Mesenchymal stem cell (in vitro differentiated cells and primary cell): ENCODE data around the gene ENG.
"Not testable (repeated sequence)": the region's sequence is repeated elsewhere in the genome, so short reads cannot be mapped to it uniquely, and the experiment has no call there.

ENCODE experiments used
- DNase-seq: peaks from one replicate; pipeline ENCODE4 v3.0.0-alpha.2; 2013
- H2AFZ ChIP-seq: one replicate; pipeline ENCODE4 v1.6.1; 2013; ENCODE audit warnings: low read depth, mild to moderate bottlenecking, control low read depth, inconsistent platforms, low read length, moderate library complexity
- H2AK5ac ChIP-seq: 2 replicates; pipeline ENCODE4 v1.6.1; 2013; ENCODE audit warnings: low read length, moderate library complexity, mild to moderate bottlenecking, inconsistent platforms; ENCODE audit not compliant: severe bottlenecking
- H2BK120ac ChIP-seq: one replicate; pipeline ENCODE4 v1.6.1; 2013; ENCODE audit warnings: low read depth, mild to moderate bottlenecking, inconsistent platforms, low read length, moderate library complexity
- H2BK12ac ChIP-seq, 2 experiments: one replicate each; pipeline ENCODE4 v1.6.1; 2013; ENCODE audit warnings: inconsistent platforms in 2 of 2, low read length in 2 of 2, mild to moderate bottlenecking in 2 of 2, moderate library complexity in 2 of 2, control low read depth in 1 of 2
- H2BK15ac ChIP-seq: one replicate; pipeline ENCODE4 v1.6.1; 2013; ENCODE audit warnings: mild to moderate bottlenecking, low read depth, inconsistent platforms; ENCODE audit not compliant: poor library complexity, severe bottlenecking
- H2BK5ac ChIP-seq: 2 replicates; pipeline ENCODE4 v1.6.1; 2013; ENCODE audit warnings: low read depth, mild to moderate bottlenecking, low read length, control low read depth, inconsistent platforms; ENCODE audit not compliant: poor library complexity, severe bottlenecking
- H3K14ac ChIP-seq, 2 experiments: one replicate each; pipeline ENCODE4 v1.6.1; 2013; ENCODE audit warnings: inconsistent platforms in 2 of 2, low read length in 2 of 2, control low read depth in 1 of 2, mild to moderate bottlenecking in 1 of 2, moderate library complexity in 1 of 2
- H3K18ac ChIP-seq, 2 experiments: one replicate each; pipeline ENCODE4 v1.6.1; 2013; ENCODE audit warnings: inconsistent platforms in 2 of 2, low read length in 2 of 2, control low read depth in 1 of 2, low read depth in 1 of 2, mild to moderate bottlenecking in 1 of 2
- H3K23ac ChIP-seq, 2 experiments: one replicate each; pipeline ENCODE4 v1.6.1; 2013; ENCODE audit warnings: inconsistent platforms in 2 of 2, low read length in 2 of 2, mild to moderate bottlenecking in 2 of 2, moderate library complexity in 2 of 2, control low read depth in 1 of 2
- H3K27ac ChIP-seq: 2 replicates; pipeline ENCODE4 v1.5.1; 2013; ENCODE audit warnings: mild to moderate bottlenecking, moderate library complexity, low read length, control low read depth, inconsistent platforms; ENCODE audit not compliant: poor library complexity, severe bottlenecking
- H3K27me3 ChIP-seq, 2 experiments: 2 replicates each; pipeline versions ENCODE4 v1.6.1 to v1.7.0; 2013; ENCODE audit warnings: low read length in 2 of 2, mild to moderate bottlenecking in 2 of 2, moderate library complexity in 2 of 2, control low read depth in 1 of 2, inconsistent platforms in 1 of 2; ENCODE audit not compliant: control insufficient read depth in 1 of 2, insufficient read depth in 1 of 2
- H3K36me3 ChIP-seq, 2 experiments: 2 replicates each; pipeline versions ENCODE4 v1.6.1 to v1.7.0; 2013; ENCODE audit warnings: low read length in 2 of 2, control low read depth in 1 of 2, inconsistent platforms in 1 of 2, low read depth in 1 of 2, mild to moderate bottlenecking in 1 of 2; ENCODE audit not compliant: insufficient read depth in 2 of 2, control insufficient read depth in 1 of 2
- H3K4ac ChIP-seq, 2 experiments: one replicate each; pipeline ENCODE4 v1.6.1; 2013; ENCODE audit warnings: inconsistent platforms in 2 of 2, low read length in 2 of 2, mild to moderate bottlenecking in 2 of 2, moderate library complexity in 2 of 2, control low read depth in 1 of 2, low read depth in 1 of 2
- H3K4me1 ChIP-seq: 2 replicates; pipeline ENCODE4 v1.6.1; 2013; ENCODE audit warnings: low read depth, low read length, control low read depth; ENCODE audit not compliant: control insufficient read depth, insufficient read depth
- H3K4me2 ChIP-seq: 2 replicates; pipeline ENCODE4 v1.6.1; 2013; ENCODE audit warnings: low read length, mild to moderate bottlenecking, inconsistent platforms; ENCODE audit not compliant: poor library complexity, severe bottlenecking
- H3K4me3 ChIP-seq, 2 experiments: 2 replicates each; pipeline versions ENCODE4 v1.5.1 to v1.7.0; 2013; ENCODE audit warnings: low read length in 2 of 2, mild to moderate bottlenecking in 2 of 2, control low read depth in 1 of 2, low read depth in 1 of 2; ENCODE audit not compliant: insufficient read depth in 1 of 2
- H3K79me1 ChIP-seq: replicated peaks from 2 replicates; pipeline ENCODE4 v1.6.1; 2013; ENCODE audit warnings: mild to moderate bottlenecking, control low read depth, low read length, inconsistent platforms; ENCODE audit not compliant: poor library complexity, severe bottlenecking
- H3K9ac ChIP-seq: 2 replicates; pipeline ENCODE4 v1.7.0; 2013; ENCODE audit warnings: mild to moderate bottlenecking, low read length, moderate library complexity
- H3K9me3 ChIP-seq: 2 replicates; pipeline ENCODE4 v1.7.0; 2013; ENCODE audit warnings: mild to moderate bottlenecking, low read length; ENCODE audit not compliant: control insufficient read depth
- H4K8ac ChIP-seq: one replicate; pipeline ENCODE4 v1.6.1; 2013; ENCODE audit warnings: inconsistent platforms, mild to moderate bottlenecking, low read length, moderate library complexity
- H4K91ac ChIP-seq: one replicate; pipeline ENCODE4 v1.6.1; 2013; ENCODE audit warnings: mild to moderate bottlenecking, low read length, inconsistent platforms
- WGBS: methylation state at CpG from one replicate; pipeline ENCODE4 v1.1.7; 2013; ENCODE audit warnings: mixed read lengths; 5-methylcytosine and 5-hydroxymethylcytosine counted together

Gene ENG

DNA sequence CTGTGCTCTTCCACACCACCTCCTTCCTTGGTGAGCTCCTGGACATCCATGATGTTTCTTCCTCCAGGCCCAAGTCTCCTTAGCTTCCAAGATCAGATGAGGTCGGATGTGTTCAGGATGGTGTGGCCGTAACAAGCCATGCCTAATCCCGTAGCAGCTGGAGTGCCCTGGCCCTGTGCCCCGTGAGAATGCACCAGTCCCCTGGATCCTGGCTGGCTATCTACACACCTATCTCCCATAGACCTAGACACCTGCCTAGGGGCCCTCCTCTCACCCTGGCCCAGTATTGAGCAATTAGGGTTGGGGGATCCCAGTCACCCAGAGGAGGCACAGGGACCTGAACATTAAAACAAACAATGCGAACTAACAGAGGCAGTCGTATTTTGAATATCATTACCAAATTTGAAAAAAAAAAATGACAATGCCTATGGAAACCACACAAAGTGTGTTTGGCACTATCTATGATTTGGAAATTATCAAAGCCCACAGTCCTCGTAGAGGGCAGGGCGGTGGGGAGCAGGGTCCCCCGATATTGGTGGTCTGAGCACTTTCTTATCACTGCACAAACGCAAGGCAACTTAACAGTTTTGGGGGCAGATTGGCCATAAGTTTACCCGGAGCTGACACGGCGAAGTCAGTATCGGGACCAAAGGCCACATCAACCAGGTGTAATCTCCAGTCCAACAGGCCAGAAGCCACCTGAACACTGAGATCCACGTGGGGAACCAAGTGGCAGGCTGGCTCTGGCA, 13.2 kb downstream of the ENG start:
- Histone ChIP-seq H2AK5ac (no peak overlapping the region), H2BK5ac (no peak overlapping the region), H2BK120ac (no peak overlapping the region), H2BK12ac (peak overlapping the region; percentile 31 to 77), H3K4me3 (no peak overlapping the region), H2BK15ac (no peak overlapping the region), H3K18ac (peak overlapping the region in 1 of 2 experiments; percentile 46), H3K23ac (peak overlapping the region in 1 of 2 experiments; percentile 68), H3K9me3 (no peaks in the 10 kb centered on the region), H3K9ac (peak overlapping the region; percentile 57), H3K4ac (peak overlapping the region in 1 of 2 experiments; percentile 84), H3K27me3 (no peaks in the 10 kb centered on the region), H3K4me2 (no peak overlapping the region), H3K27ac (no peak overlapping the region), H3K36me3 (peaks cover 25 to 41% of the 10 kb centered on the region in 2 experiments), H3K14ac (no peak overlapping the region), H4K8ac (peak overlapping the region; percentile 22), H4K91ac (peak overlapping the region; percentile 1), H3K4me1 (peaks cover 40% of the 10 kb centered on the region), H3K79me1 (peaks cover 14% of the 10 kb centered on the region), H2AFZ (no peak overlapping the region)
- WGBS = 95% methylated on average over 15 of the region's 15 CpGs
- no peak for DNase-seq

DNA sequence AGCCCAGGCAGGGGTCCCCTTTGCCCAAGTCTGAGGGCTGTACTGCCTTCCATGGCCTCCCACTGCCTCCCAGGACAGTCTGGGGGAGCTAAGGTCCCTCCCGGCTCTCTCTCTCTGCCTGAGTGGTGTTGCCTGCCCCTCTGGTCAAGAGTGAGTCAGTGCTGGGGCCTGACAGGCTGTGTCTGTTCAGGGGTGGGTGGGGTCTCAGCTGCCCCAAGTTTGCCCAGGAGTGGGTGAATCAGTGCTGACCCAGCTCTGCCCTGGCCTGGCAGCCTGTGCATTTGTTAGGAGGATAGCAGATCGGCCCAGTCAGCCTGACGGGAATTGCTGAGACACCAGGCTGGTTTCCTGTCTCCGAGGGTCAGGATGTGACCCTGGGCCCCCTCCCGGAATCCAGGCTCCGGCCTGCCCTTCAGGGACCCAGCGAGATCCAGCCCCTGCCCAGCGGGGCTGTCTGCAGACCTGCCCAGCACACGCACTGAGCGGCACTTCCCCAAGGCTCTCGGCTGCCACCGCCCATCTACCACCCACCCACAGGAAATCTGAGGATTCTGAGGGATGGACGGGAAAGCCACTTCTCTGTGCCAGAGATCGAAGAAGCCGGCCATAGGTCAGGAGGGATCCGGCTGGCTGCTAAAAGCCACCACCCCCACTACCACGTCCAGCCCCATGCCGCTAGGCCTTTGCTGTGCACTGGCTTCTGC, 15.9 kb downstream of the ENG start:
- Histone ChIP-seq H2BK12ac (peak overlapping the region; percentile 97 to 99), H3K4me1 (peaks cover 39% of the 10 kb centered on the region), H2BK120ac (peak overlapping the region; percentile 99), H3K27me3 (no peaks in the 10 kb centered on the region), H2AK5ac (peak overlapping the region; percentile 90), H4K91ac (peak overlapping the region; percentile 100), H3K23ac (peak overlapping the region in 1 of 2 experiments; percentile 3), H3K4ac (peak overlapping the region; percentile 98 to 99), H3K27ac (peak overlapping the region; percentile 83), H2BK5ac (peak overlapping the region; percentile 59), H3K4me2 (peak overlapping the region; percentile 51), H3K36me3 (peaks cover 25 to 43% of the 10 kb centered on the region in 2 experiments), H4K8ac (peak overlapping the region; percentile 98), H2AFZ (no peak overlapping the region), H2BK15ac (peak overlapping the region; percentile 94), H3K9me3 (no peaks in the 10 kb centered on the region), H3K79me1 (peaks cover 12% of the 10 kb centered on the region), H3K4me3 (peak overlapping the region in 1 of 2 experiments; percentile 39), H3K14ac (peak overlapping the region in 1 of 2 experiments; percentile 97), H3K18ac (peak overlapping the region; percentile 99 to 100), H3K9ac (peak overlapping the region; percentile 78)
- WGBS = 4% methylated on average over 17 of the region's 18 CpGs
- peak; percentile 98 for DNase-seq

DNA sequence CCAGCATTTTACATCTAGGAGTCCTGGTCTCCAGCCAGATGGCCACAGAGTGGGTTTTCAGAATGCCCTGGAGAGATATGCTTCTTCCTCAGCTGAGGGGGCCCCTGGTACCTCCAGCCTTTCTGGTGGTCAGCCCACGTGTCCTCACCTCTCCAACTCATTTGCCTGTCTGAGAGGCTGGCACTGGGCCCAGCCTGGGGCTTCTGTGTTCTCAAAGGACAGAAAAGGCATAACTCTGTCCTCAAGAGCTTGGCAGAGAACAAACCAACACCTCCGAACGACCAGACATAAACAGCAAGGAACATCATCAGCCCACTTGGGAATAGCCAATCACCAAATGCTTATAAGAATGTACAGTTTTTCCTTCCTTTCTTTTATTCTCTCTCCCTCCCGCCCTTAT, 17.1 kb downstream of the ENG start:
- peak overlapping the region; percentile 85 for H4K91ac ChIP-seq
- no peak overlapping the region for H3K4me2 ChIP-seq
- peaks cover 7% of the 10 kb centered on the region for H3K79me1 ChIP-seq
- no peaks in the 10 kb centered on the region for H3K27me3 ChIP-seq
- peak overlapping the region in 1 of 2 experiments; percentile 97 for H3K14ac ChIP-seq
- H4K8ac ChIP-seq = peak overlapping the region; percentile 67
- H2BK12ac ChIP-seq = peak overlapping the region; percentile 94 to 99
- no peak overlapping the region for H2BK5ac ChIP-seq
- H3K36me3 ChIP-seq = peaks cover 18 to 40% of the 10 kb centered on the region in 2 experiments
- H2AFZ ChIP-seq = no peak overlapping the region
- DNase-seq = peak; percentile 90
- peak overlapping the region; percentile 75 for H2BK120ac ChIP-seq
- peak overlapping the region in 1 of 2 experiments; percentile 28 for H3K4me3 ChIP-seq
- peak overlapping the region; percentile 33 to 38 for H3K4ac ChIP-seq
- H3K23ac ChIP-seq = no peak overlapping the region
- H3K27ac ChIP-seq = peak overlapping the region; percentile 83
- H3K18ac ChIP-seq = peak overlapping the region; percentile 97 to 99
- H2BK15ac ChIP-seq = peak overlapping the region; percentile 66
- H3K9me3 ChIP-seq = no peaks in the 10 kb centered on the region
- H2AK5ac ChIP-seq = peak overlapping the region; percentile 33
- 30% methylated on average over 4 of the region's 4 CpGs for WGBS
- H3K4me1 ChIP-seq = peaks cover 39% of the 10 kb centered on the region
- H3K9ac ChIP-seq = peak overlapping the region; percentile 88

GRCh38 chr9:127836561-127836960, 17.9 kb downstream of the ENG start:
- Histone ChIP-seq H4K91ac (peak overlapping the region; percentile 1), H3K18ac (peak overlapping the region; percentile 90 to 95), H4K8ac (peak overlapping the region; percentile 4), H3K36me3 (peaks cover 16 to 37% of the 10 kb centered on the region in 2 experiments), H2BK15ac (peak overlapping the region; percentile 18), H2BK5ac (peak overlapping the region; percentile 49), H2BK120ac (peak overlapping the region; percentile 99), H3K4me3 (peak overlapping the region in 1 of 2 experiments; percentile 23), H2BK12ac (peak overlapping the region; percentile 60 to 94), H3K9ac (peak overlapping the region; percentile 88), H3K4ac (peak overlapping the region; percentile 32 to 97), H3K4me1 (peaks cover 39% of the 10 kb centered on the region), H3K14ac (peak overlapping the region in 1 of 2 experiments; percentile 35)
- H3K79me1 ChIP-seq, H2AFZ ChIP-seq, H3K23ac ChIP-seq, H3K4me2 ChIP-seq, H3K27ac ChIP-seq, H2AK5ac ChIP-seq, H3K9me3 ChIP-seq, DNase-seq, H3K27me3 ChIP-seq: not testable (repeated sequence)
- 95% methylated on average over 3 of the region's 3 CpGs for WGBS
